ENCODE measurements around the gene ZNF835.

Gene ZNF835

DNA sequence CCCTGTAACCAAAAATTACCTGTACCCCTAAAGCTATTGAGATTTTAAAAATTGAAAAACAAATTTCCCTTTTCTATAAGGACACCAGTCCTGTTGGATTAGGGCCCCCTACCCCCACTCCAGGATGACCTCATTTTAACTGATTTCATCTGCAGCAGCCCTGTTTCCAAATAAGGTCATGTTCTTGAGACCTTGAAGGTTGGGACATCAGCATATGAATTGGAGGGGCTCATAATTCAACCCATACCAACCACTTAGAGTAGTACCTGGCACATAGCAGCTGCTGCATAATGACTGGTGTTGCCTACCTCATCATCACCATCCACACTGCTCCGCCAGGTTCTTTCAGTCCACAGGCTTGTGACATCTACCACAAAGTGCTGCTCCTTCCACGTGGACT lies 58.8 kb downstream of the ZNF835 start:
- POLR2A ChIA-PET = no interaction called here
- CTCF ChIA-PET = interaction anchor here (0.6 kb wide), 1 partner anchor 277 kb away, joined by 3 read pairs; no protein-coding TSS in a partner anchor
- no peak for TF ChIP-seq CTCF (IDR thresholded peaks at IDR 0.05; ENCODE audit: insufficient read depth, low read length, missing control alignments)
- H3K4me3 ChIP-seq (ENCODE audit: low read depth, low read length) = no peak overlapping the region
- no peak for DNase-seq (ENCODE audit: low read depth, low spot score)
